ENCODE data around the gene EXD3. TPM values are rescaled to one million over a fixed set of nuclear protein-coding genes. Genes with fewer than 3 reads are reported as not detected.

EXD3 gene
- total RNA-seq, 1 donor from 2014 or later = 16.7 TPM

DNA sequence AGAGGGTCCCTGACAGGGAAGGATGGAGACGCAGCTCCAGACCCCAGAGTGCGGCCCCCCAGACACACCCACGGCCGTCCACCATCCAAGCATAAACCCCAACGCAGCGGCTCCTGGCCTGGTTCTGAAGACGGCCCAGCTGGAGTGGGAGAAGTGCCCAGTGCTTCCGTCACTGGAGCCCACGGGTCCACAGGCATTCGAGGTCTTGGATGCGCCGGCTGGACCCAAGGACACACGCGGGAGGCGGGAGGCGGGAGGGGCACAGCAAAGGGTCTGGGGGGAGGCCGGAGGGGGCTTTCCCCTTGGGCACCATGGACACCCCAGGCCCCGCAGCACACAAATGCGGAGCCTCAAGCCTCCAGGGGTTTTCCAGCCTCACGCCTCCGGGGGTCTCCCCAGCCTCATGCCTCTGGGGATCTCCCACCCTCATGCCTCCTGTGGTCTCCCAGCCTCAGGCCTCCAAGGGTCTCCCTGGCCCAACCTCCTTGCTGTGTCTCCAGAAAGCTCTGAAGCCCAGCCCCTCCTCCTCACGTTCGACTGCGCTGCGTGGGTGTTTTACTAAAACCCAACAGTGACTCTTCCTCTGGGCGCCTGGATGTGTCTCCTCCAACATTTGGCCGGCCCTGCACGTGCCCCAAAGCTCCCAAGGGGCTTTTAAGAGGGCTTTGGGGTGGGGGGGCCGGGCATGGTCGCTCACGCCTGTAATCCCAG is 15.2 kb downstream of the EXD3 start:
- TF ChIP-seq, protein P1, sequence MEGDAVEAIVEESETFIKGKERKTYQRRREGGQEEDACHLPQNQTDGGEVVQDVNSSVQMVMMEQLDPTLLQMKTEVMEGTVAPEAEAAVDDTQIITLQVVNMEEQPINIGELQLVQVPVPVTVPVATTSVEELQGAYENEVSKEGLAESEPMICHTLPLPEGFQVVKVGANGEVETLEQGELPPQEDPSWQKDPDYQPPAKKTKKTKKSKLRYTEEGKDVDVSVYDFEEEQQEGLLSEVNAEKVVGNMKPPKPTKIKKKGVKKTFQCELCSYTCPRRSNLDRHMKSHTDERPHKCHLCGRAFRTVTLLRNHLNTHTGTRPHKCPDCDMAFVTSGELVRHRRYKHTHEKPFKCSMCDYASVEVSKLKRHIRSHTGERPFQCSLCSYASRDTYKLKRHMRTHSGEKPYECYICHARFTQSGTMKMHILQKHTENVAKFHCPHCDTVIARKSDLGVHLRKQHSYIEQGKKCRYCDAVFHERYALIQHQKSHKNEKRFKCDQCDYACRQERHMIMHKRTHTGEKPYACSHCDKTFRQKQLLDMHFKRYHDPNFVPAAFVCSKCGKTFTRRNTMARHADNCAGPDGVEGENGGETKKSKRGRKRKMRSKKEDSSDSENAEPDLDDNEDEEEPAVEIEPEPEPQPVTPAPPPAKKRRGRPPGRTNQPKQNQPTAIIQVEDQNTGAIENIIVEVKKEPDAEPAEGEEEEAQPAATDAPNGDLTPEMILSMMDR (IDR thresholded peaks at IDR 0.05) = no peak
- intact Hi-C loops (cut with DNase I) = loop anchor here (2.0 kb wide), 1 partner anchor 113 kb away; no protein-coding TSS in a partner anchor

GRCh38 chr9:137406876-137407589 is 15.9 kb downstream of the EXD3 start:
- peak in 1 of 2 donors; percentile 76 for DNase-seq (ENCODE audit: low spot score in 2 of 2)
- H3K27ac ChIP-seq = peak overlapping the region in 1 of 2 donors; percentile 24
- TF ChIP-seq, protein P1 (IDR thresholded peaks at IDR 0.05) = peak; percentile 54 to 89 (median 84)
- H3K9me3 ChIP-seq = no peaks in the 10 kb centered on the region
- no peaks in the 10 kb centered on the region for H3K27me3 ChIP-seq
- intact Hi-C loops (cut with DNase I) = loop anchor here (2.0 kb wide), 1 partner anchor 112 kb away; no protein-coding TSS in a partner anchor
- peaks cover 14 to 23% of the 10 kb centered on the region in 2 donors for H3K4me1 ChIP-seq
- H3K36me3 ChIP-seq = no peaks in the 10 kb centered on the region
- H3K4me3 ChIP-seq = peak overlapping the region; percentile 50 to 66

More for the DNA sequence above, 15.2 kb downstream of the EXD3 start:
- H3K4me3 ChIP-seq = peak overlapping the region; percentile 50 to 66
- H3K27ac ChIP-seq = peak overlapping the region in 1 of 2 donors; percentile 24
- H3K36me3 ChIP-seq = no peaks in the 10 kb centered on the region
- H3K4me1 ChIP-seq = peaks cover 16 to 29% of the 10 kb centered on the region in 2 donors
- H3K27me3 ChIP-seq = no peaks in the 10 kb centered on the region
- H3K9me3 ChIP-seq = no peaks in the 10 kb centered on the region
- DNase-seq (ENCODE audit: low spot score in 2 of 2) = no peak

GRCh38 chr9:137406085-137406760 is 16.7 kb downstream of the EXD3 start:
- TF ChIP-seq, protein P1 (IDR thresholded peaks at IDR 0.05) = no peak
- DNase-seq (ENCODE audit: low spot score in 2 of 2) = no peak
- Histone ChIP-seq H3K9me3 (no peaks in the 10 kb centered on the region), H3K36me3 (peaks cover 0 to 3% of the 10 kb centered on the region in 2 donors), H3K27ac (no peak overlapping the region), H3K27me3 (no peaks in the 10 kb centered on the region), H3K4me3 (peak overlapping the region; percentile 50 to 66), H3K4me1 (peaks cover 9 to 17% of the 10 kb centered on the region in 2 donors)
- intact Hi-C loops (cut with DNase I) = loop anchor here (2.0 kb wide), 1 partner anchor 111 kb away; no protein-coding TSS in a partner anchor

GRCh38 chr9:137405677-137406081 is 17.3 kb downstream of the EXD3 start:
- DNase-seq (ENCODE audit: low spot score in 2 of 2) = no peak
- TF ChIP-seq, protein P1 (IDR thresholded peaks at IDR 0.05) = no peak
- H3K27me3 ChIP-seq = no peaks in the 10 kb centered on the region
- no peak overlapping the region for H3K4me3 ChIP-seq
- peaks cover 7 to 12% of the 10 kb centered on the region in 2 donors for H3K4me1 ChIP-seq
- H3K36me3 ChIP-seq = peaks cover 0 to 3% of the 10 kb centered on the region in 2 donors
- intact Hi-C loops (cut with DNase I) = loop anchor here (2.0 kb wide), 1 partner anchor 111 kb away; no protein-coding TSS in a partner anchor
- H3K27ac ChIP-seq = no peak overlapping the region
- H3K9me3 ChIP-seq = no peaks in the 10 kb centered on the region

DNA sequence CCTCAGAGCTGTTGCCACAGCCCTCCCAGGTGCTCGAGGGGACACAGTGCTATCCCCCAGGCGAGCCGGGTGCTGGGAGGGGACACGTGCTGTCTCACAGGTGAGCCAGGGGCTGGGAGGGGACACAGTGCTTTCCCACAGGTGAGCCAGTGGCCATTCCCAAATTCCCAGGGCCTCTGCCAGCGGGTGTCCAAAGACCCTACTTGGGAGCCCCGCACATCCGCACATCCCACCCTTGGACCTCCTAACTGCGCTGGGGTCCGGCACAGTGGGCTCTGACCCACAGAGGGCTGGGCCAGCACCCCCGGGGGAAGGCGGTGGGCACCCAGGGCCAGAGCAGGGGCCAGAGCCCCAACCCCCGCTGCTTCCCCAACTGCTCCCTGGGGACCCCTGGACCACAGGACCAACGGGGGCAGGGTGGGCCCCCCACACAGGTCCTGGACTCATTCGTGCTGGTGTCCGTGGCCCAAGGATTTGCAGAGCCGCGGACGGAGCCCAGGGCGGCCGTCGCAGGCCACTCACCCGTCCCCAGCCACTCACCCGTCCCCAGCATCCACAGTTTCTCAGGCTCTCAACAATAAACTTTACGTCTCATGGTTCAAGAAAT is 17.9 kb downstream of the EXD3 start:
- Histone ChIP-seq H3K4me3 (no peak overlapping the region), H3K9me3 (no peaks in the 10 kb centered on the region), H3K36me3 (peaks cover 0 to 3% of the 10 kb centered on the region in 2 donors), H3K27ac (no peak overlapping the region), H3K27me3 (no peaks in the 10 kb centered on the region), H3K4me1 (peaks cover 7 to 12% of the 10 kb centered on the region in 2 donors)
- intact Hi-C loops (cut with DNase I) = no loop called here
- no peak for DNase-seq (ENCODE audit: low spot score in 2 of 2)
- TF ChIP-seq, protein P1 (IDR thresholded peaks at IDR 0.05) = no peak
